Panc1 (cell line): ENCODE measurements around the gene OVCH1. TPM values are rescaled to one million over a fixed set of nuclear protein-coding genes. Genes with fewer than 3 reads are reported as not detected.

Source experiments
- ATAC-seq: fragments of 200-7000 bp; cut with Tn5 transposase; 2 replicates; pipeline ENCODE4 v1.9.1; 2020; ENCODE audit warnings: mild to moderate bottlenecking, moderate library complexity
- BruUV-seq: library from RNA; stranded (reverse); fragments of 400-500 nt; replicated peaks from 2 replicates; lab custom pipeline; 2021; lab: Mats Ljungman, UMichigan
- CTCF ChIA-PET: fragments of 300-600 bp; sonication (Branson Sonifier 250); formaldehyde crosslinking; loops from one replicate; lab custom pipeline; 2022; ENCODE audit warnings: antibody characterized with exemption; lab: Charles Lee
- POLR2A ChIA-PET: fragments of 300-600 bp; sonication (Branson Sonifier 250); formaldehyde crosslinking; loops from one replicate; lab custom pipeline; 2022; ENCODE audit warnings: antibody characterized with exemption; lab: Charles Lee
- DNase-seq: peaks from one replicate; pipeline ENCODE4 v3.0.0-alpha.2; 2010; ENCODE audit warnings: low read depth, low spot score
- H3K27ac ChIP-seq: 2 replicates; pipeline ENCODE4 v1.5.1; 2011; ENCODE audit warnings: mild to moderate bottlenecking, low read length, inconsistent platforms
- H3K27me3 ChIP-seq: fragments of 200-500 bp; sonication (Bioruptor generic); 2 replicates; pipeline ENCODE4 v1.6.0; 2014; ENCODE audit warnings: low read length, inconsistent platforms; ENCODE audit not compliant: control insufficient read depth, insufficient read depth
- H3K36me3 ChIP-seq: fragments of 200-500 bp; sonication (Bioruptor generic); 2 replicates; pipeline ENCODE4 v1.5.1; 2014; ENCODE audit warnings: inconsistent platforms, mild to moderate bottlenecking, low read length, moderate library complexity; ENCODE audit not compliant: control insufficient read depth, insufficient read depth
- H3K4me1 ChIP-seq: 2 replicates; pipeline ENCODE4 v1.5.1; 2011; ENCODE audit warnings: inconsistent platforms, mild to moderate bottlenecking, low read length, moderate library complexity; ENCODE audit not compliant: control insufficient read depth, insufficient read depth
- H3K4me3 ChIP-seq, 2 experiments: 2 replicates each; pipeline ENCODE4 v1.5.1; 2011 to 2012; ENCODE audit warnings: low read depth in 2 of 2, low read length in 2 of 2, mild to moderate bottlenecking in 2 of 2, inconsistent platforms in 1 of 2, moderate library complexity in 1 of 2
- H3K9me3 ChIP-seq: fragments of 200-500 bp; sonication (Bioruptor generic); 2 replicates; pipeline ENCODE4 v1.5.1; 2014; ENCODE audit warnings: low read depth, mild to moderate bottlenecking, inconsistent platforms, low read length, moderate library complexity; ENCODE audit not compliant: control insufficient read depth, insufficient read depth
- CTCF ChIP-seq: fragments of 450-650 bp; IDR thresholded peaks from 2 replicates; pipeline ENCODE4 v1.5.1; 2017; ENCODE audit warnings: mild to moderate bottlenecking
- POLR2AphosphoS5 ChIP-seq: IDR thresholded peaks from 2 replicates; pipeline ENCODE4 v1.6.1; 2012; ENCODE audit warnings: mild to moderate bottlenecking, low read depth, low read length, moderate library complexity
- SIN3A ChIP-seq: IDR thresholded peaks from 2 replicates; pipeline ENCODE4 v1.6.1; 2012; ENCODE audit warnings: low read depth, mild to moderate bottlenecking, low read length, moderate library complexity, borderline replicate concordance; ENCODE audit not compliant: insufficient read depth
- TCF7L2 ChIP-seq: IDR thresholded peaks from 2 replicates; pipeline ENCODE4 v1.6.1; 2011; ENCODE audit warnings: mild to moderate bottlenecking, low read depth, low read length, inconsistent platforms
- in situ Hi-C: cut with HindIII; loops from 2 replicates; pipeline ENCODE4 v1.10.0; 2016; ENCODE audit warnings: low sequenced_read_pairs, low pct_unique_long_range_greater_than_20kb
- intact Hi-C: fragments of 100-400 bp; cut with micrococcal nuclease; formaldehyde crosslinking; loops from one replicate; pipeline ENCODE4 v1.10.0; 2022; ENCODE audit not compliant: unreplicated experiment
- total RNA-seq: library from RNA; stranded (reverse); gene quantifications from one replicate; pipeline ENCODE4 v1.2.1, GENCODE V29; 2021; ENCODE audit not compliant: unreplicated experiment
- TF ChIP-seq, protein P1 (sequence below), 2 experiments: IDR thresholded peaks; 2 replicates each; pipeline ENCODE4 v1.6.1; 2011 to 2012; ENCODE audit warnings: low read depth in 2 of 2, control low read depth in 1 of 2, low read length in 1 of 2, mild to moderate bottlenecking in 1 of 2, moderate library complexity in 1 of 2; ENCODE audit not compliant: insufficient read depth in 1 of 2

The OVCH1 gene
- total RNA-seq, 1 experiment from 2014 or later = not detected

DNA sequence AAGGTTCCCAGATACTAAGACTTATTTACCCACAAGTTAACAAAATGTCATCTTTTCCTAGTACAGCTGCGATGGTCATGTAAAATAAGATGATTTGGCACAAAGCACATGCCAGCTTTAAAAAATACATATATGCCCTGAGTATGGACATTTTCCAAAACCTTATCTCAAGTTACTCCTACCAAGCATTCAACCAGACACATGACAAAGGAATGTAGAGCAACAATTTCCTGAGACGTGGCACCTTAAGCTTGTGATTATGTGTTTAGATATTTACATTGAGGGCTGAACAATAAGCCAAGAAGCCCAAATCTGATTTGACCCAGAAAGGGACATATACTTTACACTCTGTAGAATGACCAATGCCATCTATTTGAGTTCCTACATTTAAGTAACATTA lies 24.5 kb upstream of the OVCH1 start:
- no TSS peak for BruUV-seq
- ATAC-seq (no peak), DNase-seq (no peak)
- Histone ChIP-seq H3K4me1 (no peaks in the 10 kb centered on the region), H3K9me3 (no peaks in the 10 kb centered on the region), H3K4me3 (no peak overlapping the region), H3K36me3 (no peaks in the 10 kb centered on the region), H3K27ac (no peak overlapping the region), H3K27me3 (no peaks in the 10 kb centered on the region; the same call in 1 of the 2 replicates)
- POLR2A ChIA-PET = no interaction called here
- TF ChIP-seq, protein P1, sequence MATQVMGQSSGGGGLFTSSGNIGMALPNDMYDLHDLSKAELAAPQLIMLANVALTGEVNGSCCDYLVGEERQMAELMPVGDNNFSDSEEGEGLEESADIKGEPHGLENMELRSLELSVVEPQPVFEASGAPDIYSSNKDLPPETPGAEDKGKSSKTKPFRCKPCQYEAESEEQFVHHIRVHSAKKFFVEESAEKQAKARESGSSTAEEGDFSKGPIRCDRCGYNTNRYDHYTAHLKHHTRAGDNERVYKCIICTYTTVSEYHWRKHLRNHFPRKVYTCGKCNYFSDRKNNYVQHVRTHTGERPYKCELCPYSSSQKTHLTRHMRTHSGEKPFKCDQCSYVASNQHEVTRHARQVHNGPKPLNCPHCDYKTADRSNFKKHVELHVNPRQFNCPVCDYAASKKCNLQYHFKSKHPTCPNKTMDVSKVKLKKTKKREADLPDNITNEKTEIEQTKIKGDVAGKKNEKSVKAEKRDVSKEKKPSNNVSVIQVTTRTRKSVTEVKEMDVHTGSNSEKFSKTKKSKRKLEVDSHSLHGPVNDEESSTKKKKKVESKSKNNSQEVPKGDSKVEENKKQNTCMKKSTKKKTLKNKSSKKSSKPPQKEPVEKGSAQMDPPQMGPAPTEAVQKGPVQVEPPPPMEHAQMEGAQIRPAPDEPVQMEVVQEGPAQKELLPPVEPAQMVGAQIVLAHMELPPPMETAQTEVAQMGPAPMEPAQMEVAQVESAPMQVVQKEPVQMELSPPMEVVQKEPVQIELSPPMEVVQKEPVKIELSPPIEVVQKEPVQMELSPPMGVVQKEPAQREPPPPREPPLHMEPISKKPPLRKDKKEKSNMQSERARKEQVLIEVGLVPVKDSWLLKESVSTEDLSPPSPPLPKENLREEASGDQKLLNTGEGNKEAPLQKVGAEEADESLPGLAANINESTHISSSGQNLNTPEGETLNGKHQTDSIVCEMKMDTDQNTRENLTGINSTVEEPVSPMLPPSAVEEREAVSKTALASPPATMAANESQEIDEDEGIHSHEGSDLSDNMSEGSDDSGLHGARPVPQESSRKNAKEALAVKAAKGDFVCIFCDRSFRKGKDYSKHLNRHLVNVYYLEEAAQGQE (IDR thresholded peaks at IDR 0.05; ENCODE audit: insufficient read depth in 1 of 2, low read depth in 2 of 2, low read length in 1 of 2) = no peak
- TF ChIP-seq SIN3A = no peak
- no peak for TF ChIP-seq TCF7L2
- no peak for TF ChIP-seq CTCF
- no peak for TF ChIP-seq POLR2AphosphoS5
- CTCF ChIA-PET = no interaction called here
- intact Hi-C loops (loop anchor here (5.0 kb wide), 1 partner anchor 610 kb away; no protein-coding TSS in a partner anchor), in situ Hi-C loops (no loop called here)

DNA sequence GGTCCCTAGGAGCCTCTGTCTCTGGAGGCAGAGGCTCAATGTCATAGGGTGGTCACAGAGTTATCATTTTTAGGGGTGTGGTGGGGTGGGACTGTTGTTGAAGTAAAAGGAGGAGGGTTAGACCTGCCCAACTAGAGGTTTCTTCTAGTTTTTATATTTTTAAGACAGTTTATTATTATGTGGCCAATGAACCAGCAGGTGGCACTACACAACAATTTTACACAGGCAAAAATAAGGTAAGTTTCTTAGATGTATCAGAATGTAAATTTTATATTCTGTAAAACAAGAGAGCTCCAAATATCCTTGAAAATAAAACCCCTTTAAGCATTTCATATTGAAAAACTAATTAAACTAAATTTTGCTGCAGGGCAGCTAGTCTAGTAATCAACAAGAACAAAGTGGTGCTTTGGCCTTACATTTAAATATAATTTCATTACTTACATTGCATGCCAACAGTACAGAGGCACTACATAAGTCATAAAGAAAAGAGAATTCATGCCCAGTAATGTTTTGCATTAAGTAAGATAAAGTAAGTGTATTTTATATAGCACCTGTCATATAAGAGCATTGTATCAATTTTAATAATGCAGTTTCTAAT lies 22.2 kb upstream of the OVCH1 start:
- BruUV-seq = no TSS peak
- in situ Hi-C loops = no loop called here
- Histone ChIP-seq H3K27me3 (no peaks in the 10 kb centered on the region; the same call in 1 of the 2 replicates), H3K36me3 (no peaks in the 10 kb centered on the region), H3K27ac (no peak overlapping the region), H3K4me3 (no peak overlapping the region), H3K4me1 (no peaks in the 10 kb centered on the region), H3K9me3 (no peaks in the 10 kb centered on the region)
- ATAC-seq (peak; percentile 60; the same call in 1 of the 2 replicates), DNase-seq (peak; percentile 42)
- POLR2A ChIA-PET = interaction anchor here (0.7 kb wide), 1 partner anchor 1353 kb away, joined by 3 read pairs; no protein-coding TSS in a partner anchor
- intact Hi-C loops = loop anchor here (2.0 to 5.0 kb wide), 4 partner anchors 212 to 1287 kb away; no protein-coding TSS in a partner anchor
- TF ChIP-seq POLR2AphosphoS5 = no peak
- TF ChIP-seq TCF7L2 = no peak
- peak; percentile 73 for TF ChIP-seq CTCF
- CTCF ChIA-PET = interaction anchor here (0.7 kb wide), 1 partner anchor 909 kb away, joined by 3 read pairs; no protein-coding TSS in a partner anchor
